GM23248 (cell line): ENCODE data around the gene NFYA. TPM values are rescaled to one million over a fixed set of nuclear protein-coding genes. Genes with fewer than 3 reads are reported as not detected.
"Not testable (repeated sequence)": the region's sequence is repeated elsewhere in the genome, so short reads cannot be mapped to it uniquely, and the experiment has no call there.

Experiments used
- DNase-seq: peaks from one replicate; pipeline ENCODE4 v3.0.0-alpha.2; 2015
- H2AFZ ChIP-seq: fragments of 200-600 bp; sonication (generic); 2 replicates; pipeline ENCODE4 v1.6.1; 2016; ENCODE audit warnings: antibody characterized with exemption
- H3F3A ChIP-seq: fragments of 200-600 bp; sonication (generic); 2 replicates; pipeline ENCODE4 v1.6.1; 2016; ENCODE audit warnings: mild to moderate bottlenecking, antibody characterized with exemption, mixed run types; ENCODE audit not compliant: insufficient read depth
- H3K27ac ChIP-seq: fragments of 200-600 bp; sonication (generic); 2 replicates; pipeline ENCODE4 v1.5.1; 2016; ENCODE audit warnings: mild to moderate bottlenecking
- H3K27me3 ChIP-seq: fragments of 200-600 bp; sonication (generic); replicated peaks from 2 replicates; pipeline ENCODE4 v1.6.1; 2016; ENCODE audit warnings: mild to moderate bottlenecking; ENCODE audit not compliant: insufficient read depth
- H3K36me3 ChIP-seq: fragments of 200-600 bp; sonication (generic); 2 replicates; pipeline ENCODE4 v1.6.1; 2016; ENCODE audit warnings: low read depth, mild to moderate bottlenecking
- H3K4me1 ChIP-seq: fragments of 200-600 bp; sonication (generic); 2 replicates; pipeline ENCODE4 v1.6.1; 2016; ENCODE audit warnings: mild to moderate bottlenecking; ENCODE audit not compliant: insufficient read depth
- H3K4me2 ChIP-seq: fragments of 200-600 bp; sonication (generic); one replicate; pipeline ENCODE4 v1.6.1; 2016; ENCODE audit warnings: mild to moderate bottlenecking; ENCODE audit not compliant: unreplicated experiment
- H3K4me3 ChIP-seq: fragments of 200-600 bp; sonication (generic); 2 replicates; pipeline ENCODE4 v1.5.1; 2016; ENCODE audit warnings: mild to moderate bottlenecking
- H3K79me2 ChIP-seq: fragments of 200-600 bp; sonication (generic); 2 replicates; pipeline ENCODE4 v1.6.1; 2016; ENCODE audit warnings: mild to moderate bottlenecking; ENCODE audit not compliant: insufficient read depth
- H3K9ac ChIP-seq: fragments of 200-600 bp; sonication (generic); 2 replicates; pipeline ENCODE4 v1.6.1; 2016; ENCODE audit warnings: mild to moderate bottlenecking
- H3K9me2 ChIP-seq: fragments of 200-600 bp; sonication (generic); 2 replicates; pipeline ENCODE4 v1.6.1; 2016; ENCODE audit warnings: mixed run types, mild to moderate bottlenecking, moderate library complexity; ENCODE audit not compliant: insufficient read depth
- H3K9me3 ChIP-seq: fragments of 200-600 bp; sonication (generic); one replicate; pipeline ENCODE4 v1.6.1; 2017; ENCODE audit warnings: low read depth
- H4K20me1 ChIP-seq: fragments of 200-600 bp; sonication (generic); 2 replicates; pipeline ENCODE4 v1.6.0; 2016; ENCODE audit not compliant: insufficient read depth
- EZH2 ChIP-seq: fragments of 200-600 bp; sonication (generic); IDR thresholded peaks from 2 replicates; pipeline ENCODE4 v1.6.1; 2018; ENCODE audit warnings: antibody characterized with exemption, mild to moderate bottlenecking; ENCODE audit not compliant: insufficient read depth, poor library complexity, severe bottlenecking
- EZH2phosphoT487 ChIP-seq: fragments of 200-600 bp; sonication (generic); IDR thresholded peaks from 2 replicates; pipeline ENCODE4 v1.6.1; 2018; ENCODE audit warnings: antibody characterized with exemption, moderate library complexity, mild to moderate bottlenecking, low read depth; ENCODE audit not compliant: insufficient read depth
- WGBS, 2 experiments: methylation state at CpG; one replicate each; pipeline ENCODE4 v1.1.6; 2015 to 2017; ENCODE audit warnings: low lambda C conversion rate in 2 of 2, low coverage in 1 of 2; ENCODE audit errors: missing lambda C conversion rate in 2 of 2; 5-methylcytosine and 5-hydroxymethylcytosine counted together
- in situ Hi-C: fragments of 300-500 bp; cut with MboI; formaldehyde crosslinking; loops from 2 replicates; pipeline ENCODE4 v1.15.0; 2020
- polyA plus RNA-seq: library from polyadenylated mRNA; unstranded; fragments of >200 nt; fragmentation: Nextera tagmentation; extraction: Ambion mirVana; gene quantifications from 2 replicates; pipeline ENCODE4 v1.2.1, GENCODE V29; 2016
- total RNA-seq: library from RNA; depleted of rRNA; stranded (reverse); fragments of >200 nt; shearing (Covaris generic); gene quantifications from 2 replicates; pipeline ENCODE4 v1.2.3, GENCODE V29; 2014

Gene NFYA
- total and polyA plus RNA-seq, 2 experiments from 2014 or later: 8.8 to 9.4 TPM

DNA sequence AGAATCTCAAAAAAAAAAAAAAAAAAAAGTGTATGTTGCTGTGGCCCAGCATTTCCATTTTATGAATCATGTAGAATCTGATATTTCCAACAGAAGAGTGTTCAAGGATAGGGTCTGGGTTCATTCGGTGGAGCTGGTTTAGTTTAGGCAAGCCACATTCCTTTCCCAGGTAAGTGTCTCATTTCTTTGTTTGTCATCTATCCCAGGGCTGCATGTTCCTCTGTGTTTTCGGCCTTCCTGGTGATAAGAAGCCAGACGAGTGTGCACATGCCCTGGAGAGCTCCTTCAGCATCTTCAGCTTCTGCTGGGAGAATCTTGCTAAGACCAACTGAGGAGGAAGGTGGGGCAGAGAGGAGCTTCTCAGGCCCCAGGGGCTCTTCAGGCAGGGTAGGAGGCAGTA is 38.2 kb downstream of the NFYA start:
- H4K20me1 ChIP-seq: no peaks in the 10 kb centered on the region
- no peak overlapping the region for H3K4me2 ChIP-seq
- H3K9ac ChIP-seq: no peak overlapping the region
- no peaks in the 10 kb centered on the region for H3K36me3 ChIP-seq
- H3K79me2 ChIP-seq: no peaks in the 10 kb centered on the region
- no peaks in the 10 kb centered on the region for H3K4me1 ChIP-seq
- in situ Hi-C loops: no loop called here
- WGBS, 2 experiments: 96 to 98% methylated on average over 3 of the region's 3 CpGs
- no peaks in the 10 kb centered on the region for H3F3A ChIP-seq
- H3K27me3 ChIP-seq: no peaks in the 10 kb centered on the region
- H3K9me3 ChIP-seq: no peaks in the 10 kb centered on the region
- no peaks in the 10 kb centered on the region for H3K9me2 ChIP-seq
- no peak for DNase-seq
- TF ChIP-seq EZH2phosphoT487 (no peak), EZH2 (no peak)
- no peak overlapping the region for H2AFZ ChIP-seq
- no peak overlapping the region for H3K27ac ChIP-seq
- H3K4me3 ChIP-seq: no peak overlapping the region

DNA sequence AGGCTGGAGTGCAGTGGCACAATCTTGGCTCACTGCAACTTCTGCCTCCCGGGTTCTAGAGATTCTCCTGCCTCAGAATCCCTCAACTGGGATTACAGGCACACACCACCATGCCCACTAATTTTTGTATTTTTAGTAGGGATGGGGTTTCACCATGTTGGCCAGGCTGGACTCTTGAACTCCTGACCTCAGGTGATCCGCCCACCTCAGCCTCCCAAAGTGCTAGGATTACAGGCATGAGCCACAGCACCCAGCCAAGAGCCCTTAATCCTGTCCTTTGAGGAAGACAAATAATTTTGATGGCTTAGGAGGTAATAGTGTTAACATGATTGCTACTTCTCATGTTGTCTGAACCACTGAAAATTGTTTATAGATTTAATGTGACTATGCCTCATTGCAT is 42.3 kb downstream of the NFYA start:
- H3K27me3 ChIP-seq, in situ Hi-C loops, H3K79me2 ChIP-seq, H2AFZ ChIP-seq, H4K20me1 ChIP-seq, DNase-seq, H3K36me3 ChIP-seq, H3K9me2 ChIP-seq, H3K9me3 ChIP-seq, H3F3A ChIP-seq, H3K27ac ChIP-seq, H3K4me1 ChIP-seq, H3K4me3 ChIP-seq, H3K9ac ChIP-seq, H3K4me2 ChIP-seq: not testable (repeated sequence)
- 92 to 95% methylated on average over 2 of the region's 2 CpGs for WGBS, 2 experiments

DNA sequence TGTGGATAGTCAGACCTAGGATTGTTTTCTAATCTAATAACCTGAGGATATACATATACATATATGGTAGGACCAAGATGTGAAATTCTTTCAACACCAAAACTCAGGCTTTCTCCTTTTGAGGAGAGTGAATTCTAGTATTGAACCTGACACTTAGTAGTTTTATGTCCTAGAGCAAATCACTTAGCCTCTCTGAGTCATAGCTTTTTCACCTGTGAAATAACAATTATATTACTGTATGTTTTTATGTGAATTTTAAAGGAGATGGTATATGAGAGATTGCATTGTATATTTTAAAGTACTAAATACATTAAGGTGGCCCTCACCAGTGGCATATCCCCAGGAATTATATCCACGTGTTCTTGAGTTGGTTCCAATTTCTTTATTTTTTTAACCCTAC is 46.7 kb downstream of the NFYA start:
- no peak overlapping the region for H3K9ac ChIP-seq
- in situ Hi-C loops: no loop called here
- H4K20me1 ChIP-seq: no peaks in the 10 kb centered on the region
- no peak for DNase-seq
- H3K4me1 ChIP-seq: no peaks in the 10 kb centered on the region
- H3K9me3 ChIP-seq: no peaks in the 10 kb centered on the region
- no peaks in the 10 kb centered on the region for H3K36me3 ChIP-seq
- H3K27ac ChIP-seq: no peak overlapping the region
- TF ChIP-seq EZH2phosphoT487 (no peak), EZH2 (no peak)
- no peak overlapping the region for H3K4me3 ChIP-seq
- no peaks in the 10 kb centered on the region for H3K9me2 ChIP-seq
- no peaks in the 10 kb centered on the region for H3F3A ChIP-seq
- H3K27me3 ChIP-seq: no peaks in the 10 kb centered on the region
- no peaks in the 10 kb centered on the region for H3K79me2 ChIP-seq
- 92 to 100% methylated on average over 1 of the region's 1 CpG for WGBS, 2 experiments
- H3K4me2 ChIP-seq: no peak overlapping the region
- H2AFZ ChIP-seq: no peak overlapping the region

DNA sequence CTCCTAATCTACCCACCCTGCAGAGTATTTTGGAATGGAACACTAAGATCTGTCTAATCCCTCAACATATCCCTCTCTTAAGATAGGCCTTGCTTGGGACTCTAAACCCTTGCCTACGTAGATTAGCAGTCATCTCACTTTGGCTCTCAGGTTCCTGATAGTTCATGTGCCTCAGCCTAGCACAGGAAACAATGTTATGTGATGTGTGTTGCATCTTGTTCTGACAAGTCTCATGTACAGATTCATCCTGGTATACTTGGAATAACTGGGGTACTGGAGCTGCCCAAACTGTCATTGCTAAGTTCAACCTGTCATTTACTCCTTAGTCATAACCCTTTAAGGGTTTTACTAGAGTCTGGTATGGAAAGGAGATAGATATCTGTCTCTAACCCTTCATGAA is 47.3 kb downstream of the NFYA start:
- Histone ChIP-seq H4K20me1 (no peaks in the 10 kb centered on the region), H3F3A (no peaks in the 10 kb centered on the region), H3K4me2 (no peak overlapping the region), H3K27me3 (no peaks in the 10 kb centered on the region), H3K4me1 (no peaks in the 10 kb centered on the region), H3K9ac (no peak overlapping the region), H3K9me2 (no peaks in the 10 kb centered on the region), H3K79me2 (no peaks in the 10 kb centered on the region), H3K27ac (no peak overlapping the region), H2AFZ (no peak overlapping the region), H3K4me3 (no peak overlapping the region), H3K36me3 (no peaks in the 10 kb centered on the region), H3K9me3 (no peaks in the 10 kb centered on the region)
- TF ChIP-seq EZH2 (no peak), EZH2phosphoT487 (no peak)
- DNase-seq: no peak
- WGBS, 2 experiments: 91 to 100% methylated on average over 1 of the region's 1 CpG
- in situ Hi-C loops: no loop called here

DNA sequence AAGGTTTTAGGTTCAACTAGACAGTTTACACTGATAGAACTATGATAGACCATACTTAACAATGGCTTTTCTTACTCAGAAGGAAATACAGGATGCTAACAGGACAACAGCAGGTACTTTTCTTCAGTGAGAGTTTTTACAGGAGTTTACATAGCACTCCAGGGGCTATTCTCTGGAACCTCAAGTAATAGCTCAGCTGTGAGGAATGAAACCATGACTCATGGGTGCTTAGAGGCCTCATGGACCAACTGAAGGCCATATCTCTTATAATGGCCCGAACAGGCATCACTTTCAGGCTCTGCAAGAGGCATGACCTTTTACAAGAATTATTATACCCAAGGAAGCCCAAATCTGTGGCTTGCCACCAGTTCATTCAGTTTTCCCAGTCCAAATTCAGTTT is 49.6 kb downstream of the NFYA start:
- no peaks in the 10 kb centered on the region for H3K4me1 ChIP-seq
- no peak overlapping the region for H3K4me2 ChIP-seq
- TF ChIP-seq EZH2 (no peak), EZH2phosphoT487 (no peak)
- H3K9me3 ChIP-seq: no peaks in the 10 kb centered on the region
- no peaks in the 10 kb centered on the region for H3K36me3 ChIP-seq
- H4K20me1 ChIP-seq: no peaks in the 10 kb centered on the region
- H3K27me3 ChIP-seq: no peaks in the 10 kb centered on the region
- no peak overlapping the region for H3K4me3 ChIP-seq
- H3K79me2 ChIP-seq: no peaks in the 10 kb centered on the region
- in situ Hi-C loops: no loop called here
- no peak overlapping the region for H3K9ac ChIP-seq
- no peak overlapping the region for H3K27ac ChIP-seq
- no peaks in the 10 kb centered on the region for H3K9me2 ChIP-seq
- DNase-seq: peak; percentile 42
- H2AFZ ChIP-seq: no peak overlapping the region
- H3F3A ChIP-seq: no peaks in the 10 kb centered on the region
- WGBS, 2 experiments: 93 to 100% methylated on average over 1 of the region's 1 CpG
